GM21381 (cell line): ENCODE results near the gene BAZ2B.
"Not testable (repeated sequence)": the region's sequence is repeated elsewhere in the genome, so short reads cannot be mapped to it uniquely, and the experiment has no call there.

Experiments used
- ATAC-seq: cut with Tn5 transposase; IDR thresholded peaks from one replicate; pipeline ENCODE4 v1.9.1; 2021; ENCODE audit warnings: mild to moderate bottlenecking, moderate library complexity; ENCODE audit not compliant: unreplicated experiment

The BAZ2B gene

GRCh38 chr2:159427048-159427447, 189.3 kb downstream of the BAZ2B start:
- ATAC-seq = no peak

GRCh38 chr2:159419403-159419802, 196.9 kb downstream of the BAZ2B start:
- ATAC-seq = no peak

- peak; percentile 48 for ATAC-seq
Measured at GRCh38 chr2:159411460-159411859, 204.9 kb downstream of the BAZ2B start.

- ATAC-seq = no peak
Measured at GRCh38 chr2:159410276-159410675, 206.1 kb downstream of the BAZ2B start.

GRCh38 chr2:159409116-159409800, 207.1 kb downstream of the BAZ2B start:
- ATAC-seq = no peak

DNA sequence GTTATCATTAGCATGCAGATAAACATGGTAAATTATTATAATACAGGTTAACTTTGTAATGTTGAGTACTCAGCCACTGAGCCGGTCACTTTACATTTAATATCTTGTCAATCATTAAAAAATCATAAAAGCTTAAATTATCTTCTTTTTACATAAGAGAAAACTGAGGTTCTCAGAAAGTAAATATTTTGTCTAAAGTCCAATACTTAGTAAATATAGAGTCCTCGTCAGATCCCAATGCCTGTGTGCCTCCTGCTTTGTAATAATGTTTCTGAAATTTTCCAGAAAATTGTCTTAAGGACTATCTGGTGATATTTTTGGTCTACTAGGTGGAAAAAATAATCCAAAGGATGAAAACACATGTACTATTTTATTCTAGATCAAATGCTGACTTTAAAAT, 213.6 kb downstream of the BAZ2B start:
- ATAC-seq = no peak

DNA sequence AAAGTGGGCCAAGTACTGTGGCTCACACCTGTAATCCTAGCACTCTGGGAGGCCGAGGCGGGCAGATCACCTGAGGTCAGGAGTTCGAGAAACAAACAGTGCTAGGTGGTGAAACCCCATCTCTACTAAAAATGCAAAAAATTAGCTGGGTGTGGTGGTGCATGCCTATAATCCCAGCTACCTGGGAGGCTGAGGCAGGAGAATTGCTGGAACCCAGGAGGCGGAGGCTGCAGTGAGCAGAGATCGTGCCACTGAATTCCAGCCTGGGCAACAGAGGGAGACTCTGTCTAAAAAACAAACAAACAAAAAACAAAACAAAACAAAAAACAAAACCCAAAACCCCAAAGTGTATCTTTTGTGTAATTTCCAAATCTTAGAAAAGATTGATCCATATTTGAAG, 214.2 kb downstream of the BAZ2B start:
- not testable (repeated sequence) for ATAC-seq

DNA sequence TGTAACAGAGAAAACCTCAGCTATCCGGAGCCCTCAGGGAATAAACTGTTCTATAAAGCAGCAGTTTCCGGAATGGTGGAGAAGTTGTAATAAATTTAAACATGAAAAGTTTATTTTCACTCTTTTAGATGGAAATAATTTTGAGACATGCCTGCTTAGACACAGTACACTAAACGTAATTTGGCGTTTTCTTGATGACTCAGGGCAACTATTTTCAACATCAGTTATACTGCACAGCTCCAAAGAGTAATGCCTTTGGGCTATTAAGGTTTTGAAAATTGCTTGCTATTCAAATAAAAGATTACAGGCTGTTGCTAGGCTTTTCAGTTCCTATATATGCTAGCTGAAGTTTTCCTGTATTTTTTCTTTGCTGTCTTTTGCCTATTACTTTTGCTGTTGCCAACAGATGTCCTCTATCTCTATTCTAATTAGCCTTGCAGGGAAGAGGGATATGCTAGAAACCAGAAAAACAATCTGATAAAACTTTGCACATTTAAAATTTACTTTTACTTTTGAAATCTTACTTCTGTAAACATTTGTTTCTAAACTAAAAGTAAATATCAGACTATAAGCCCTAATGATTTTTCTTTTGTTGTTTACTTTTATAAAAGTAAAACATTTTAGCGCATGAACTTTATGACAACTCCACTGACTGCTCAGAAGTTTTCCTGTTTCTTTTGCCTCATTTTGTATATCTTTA, 216.5 kb downstream of the BAZ2B start:
- no peak for ATAC-seq

DNA sequence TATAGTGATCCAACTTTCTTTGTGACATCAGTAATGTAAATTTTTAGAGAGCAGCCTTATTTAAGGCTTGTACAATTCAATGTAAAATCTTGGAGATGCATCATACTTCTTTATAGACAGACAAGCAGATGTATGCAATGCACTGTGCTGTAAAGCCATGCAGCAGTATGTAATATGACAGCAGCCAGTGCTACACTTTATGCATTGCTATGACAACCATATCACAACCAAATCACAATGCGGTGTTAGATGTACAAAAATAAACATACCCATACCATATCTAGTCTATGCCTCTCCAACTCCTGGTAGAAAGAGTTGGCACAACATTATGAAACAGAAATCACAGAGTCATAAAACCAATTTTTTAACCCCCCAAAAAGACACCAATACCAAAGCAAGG, 219.5 kb downstream of the BAZ2B start:
- no peak for ATAC-seq

DNA sequence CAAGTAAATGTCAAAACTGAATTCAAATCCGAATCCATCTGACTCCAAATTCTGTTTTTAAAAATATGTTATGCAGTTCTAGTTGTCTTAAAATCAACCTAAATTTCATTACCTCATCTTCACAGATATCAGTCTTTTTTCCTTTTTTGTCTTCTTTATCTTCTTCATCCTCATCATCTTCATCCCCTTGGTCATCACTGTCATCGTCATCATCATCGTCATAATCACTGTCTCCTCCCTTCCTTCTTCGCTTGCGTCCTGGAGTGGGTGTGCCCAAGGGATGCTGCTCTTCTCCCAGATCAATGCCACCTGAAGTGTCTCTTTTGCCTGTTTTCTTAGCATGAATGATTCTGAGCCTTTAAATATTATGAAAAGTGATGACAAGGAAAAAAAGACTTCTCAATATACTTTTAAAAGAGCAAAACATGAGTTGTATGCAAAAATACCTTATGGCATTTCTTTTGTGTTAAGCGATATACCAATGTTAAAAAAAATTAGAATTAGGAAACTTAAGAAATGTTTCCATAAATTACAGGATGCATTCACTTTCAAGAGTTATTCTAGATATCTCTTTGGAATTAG, 233.8 kb downstream of the BAZ2B start:
- no peak for ATAC-seq

GRCh38 chr2:159381574-159381973, 234.8 kb downstream of the BAZ2B start:
- ATAC-seq = peak; percentile 83

- no peak for ATAC-seq
Measured at GRCh38 chr2:159380685-159381239, 235.6 kb downstream of the BAZ2B start.

DNA sequence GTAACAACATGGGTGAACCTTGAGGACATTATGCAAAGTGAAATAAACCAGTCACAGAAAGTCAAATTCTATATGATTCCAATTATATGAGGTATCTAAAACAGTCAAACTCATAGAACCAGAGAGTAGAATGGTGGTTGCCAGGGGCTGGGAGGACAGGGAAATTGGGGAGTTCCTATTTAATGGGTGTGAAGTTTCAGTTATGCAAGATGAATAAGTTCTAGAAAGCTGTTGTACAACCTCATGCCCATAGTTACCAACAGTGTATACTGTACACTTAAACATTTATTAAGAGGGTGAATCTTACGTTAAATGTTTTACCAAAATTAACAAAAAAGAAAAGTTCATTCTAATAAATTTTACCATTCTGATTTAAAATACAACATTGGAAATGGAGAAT, 237.2 kb downstream of the BAZ2B start:
- no peak for ATAC-seq

GRCh38 chr2:159375241-159375640, 241.1 kb downstream of the BAZ2B start:
- ATAC-seq = no peak

DNA sequence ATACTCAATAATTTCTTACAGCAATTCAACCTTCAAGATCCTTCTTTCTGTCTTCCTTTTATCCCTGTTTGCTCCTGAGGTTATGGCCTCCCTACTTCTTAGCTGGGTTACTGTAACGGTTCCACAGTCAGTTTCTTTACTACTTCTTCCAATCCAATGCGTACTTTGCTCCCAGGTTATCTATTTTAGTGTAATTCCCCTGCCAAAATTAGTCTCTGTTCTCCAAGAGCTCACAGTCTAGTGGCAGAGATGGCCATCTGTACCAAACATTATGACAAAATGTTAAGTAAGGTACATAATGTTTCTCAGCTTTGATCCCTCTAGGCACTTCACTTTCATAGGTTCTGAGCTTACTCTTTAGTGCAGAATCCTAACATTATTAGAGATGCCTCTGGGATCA, 244.8 kb downstream of the BAZ2B start:
- no peak for ATAC-seq

DNA sequence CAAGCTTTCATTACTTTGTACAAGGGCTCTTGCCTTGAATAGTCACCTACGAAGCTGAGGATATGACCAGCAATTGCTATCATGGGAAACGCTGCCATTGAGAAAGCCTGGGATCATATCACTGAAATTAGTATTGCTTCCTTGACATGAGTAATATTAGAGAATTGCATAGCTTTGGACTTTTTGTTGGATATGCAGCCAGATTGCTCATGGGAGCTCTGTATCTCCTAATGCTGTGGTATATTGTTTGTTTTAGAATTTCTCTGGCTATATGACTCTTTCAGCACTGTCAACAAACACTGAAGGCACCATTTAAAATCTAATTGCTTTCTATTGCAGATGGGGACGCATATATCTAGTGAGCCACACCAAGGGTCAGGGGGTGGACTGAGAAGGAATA, 249.8 kb downstream of the BAZ2B start:
- ATAC-seq = no peak

GRCh38 chr2:159362816-159363251, 253.5 kb downstream of the BAZ2B start:
- no peak for ATAC-seq

DNA sequence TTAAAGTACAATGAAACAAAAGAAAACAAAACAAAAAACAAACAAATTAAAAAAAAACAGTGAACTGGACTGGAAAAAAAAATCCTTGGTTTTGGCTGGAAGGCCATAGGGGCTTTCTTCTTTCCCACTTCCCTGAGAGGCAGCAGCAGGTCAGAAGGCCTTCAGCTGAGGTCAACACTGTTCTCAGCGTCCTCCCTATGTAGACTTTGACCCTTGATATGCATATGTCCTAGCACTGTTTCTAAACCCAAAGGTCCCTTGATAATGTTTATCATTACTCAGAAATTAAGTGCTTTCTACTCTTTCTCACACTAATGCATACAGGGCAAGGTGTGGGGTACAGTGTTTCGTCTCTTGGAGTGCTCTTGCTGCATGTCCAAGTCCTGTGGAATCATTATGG, 254.3 kb downstream of the BAZ2B start:
- no peak for ATAC-seq

DNA sequence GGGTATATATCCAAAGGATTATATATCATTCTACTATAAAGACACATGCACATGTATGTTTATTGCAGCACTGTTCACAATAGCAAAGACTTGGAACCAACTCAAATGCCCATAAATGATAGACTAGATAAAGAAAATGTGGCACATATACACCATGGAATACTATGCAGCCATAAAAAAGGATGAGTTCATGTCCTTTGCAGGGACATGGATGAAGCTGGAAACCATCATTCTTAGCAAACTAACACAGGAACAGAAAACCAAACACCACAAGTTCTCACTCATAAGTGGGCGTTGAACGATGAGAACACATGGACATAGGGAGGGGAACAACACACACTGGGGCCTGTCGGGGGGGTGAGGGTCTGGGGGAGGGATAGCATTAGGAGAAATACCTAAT, 254.7 kb downstream of the BAZ2B start:
- ATAC-seq = not testable (repeated sequence)

- no peak for ATAC-seq
Measured at GRCh38 chr2:159356053-159356554, 260.2 kb downstream of the BAZ2B start.

GRCh38 chr2:159351977-159352376, 264.4 kb downstream of the BAZ2B start:
- ATAC-seq = no peak
